GM13976 (cell line): ENCODE data around the gene PTGFRN.

ENCODE experiments used
- DNase-seq: peaks from one replicate; pipeline ENCODE4 v3.0.0; 2012; ENCODE audit warnings: low spot score
- in situ Hi-C: fragments of 300-500 bp; cut with MboI; formaldehyde crosslinking; loops from one replicate; pipeline ENCODE4 v1.12.0; 2022; ENCODE audit warnings: low sequenced_read_pairs, mixed read lengths, inconsistent platforms; ENCODE audit not compliant: unreplicated experiment
- TF ChIP-seq, protein P1 (sequence below): IDR thresholded peaks from 2 replicates; pipeline ENCODE4 v1.5.1; 2012; ENCODE audit warnings: borderline replicate concordance, mild to moderate bottlenecking; ENCODE audit not compliant: insufficient read depth; ENCODE audit errors: extremely low read depth, missing control alignments, control extremely low read depth

The PTGFRN gene

GRCh38 chr1:116948046-116948445, 38.3 kb downstream of the PTGFRN start:
- DNase-seq, result no peak
- TF ChIP-seq, protein P1, sequence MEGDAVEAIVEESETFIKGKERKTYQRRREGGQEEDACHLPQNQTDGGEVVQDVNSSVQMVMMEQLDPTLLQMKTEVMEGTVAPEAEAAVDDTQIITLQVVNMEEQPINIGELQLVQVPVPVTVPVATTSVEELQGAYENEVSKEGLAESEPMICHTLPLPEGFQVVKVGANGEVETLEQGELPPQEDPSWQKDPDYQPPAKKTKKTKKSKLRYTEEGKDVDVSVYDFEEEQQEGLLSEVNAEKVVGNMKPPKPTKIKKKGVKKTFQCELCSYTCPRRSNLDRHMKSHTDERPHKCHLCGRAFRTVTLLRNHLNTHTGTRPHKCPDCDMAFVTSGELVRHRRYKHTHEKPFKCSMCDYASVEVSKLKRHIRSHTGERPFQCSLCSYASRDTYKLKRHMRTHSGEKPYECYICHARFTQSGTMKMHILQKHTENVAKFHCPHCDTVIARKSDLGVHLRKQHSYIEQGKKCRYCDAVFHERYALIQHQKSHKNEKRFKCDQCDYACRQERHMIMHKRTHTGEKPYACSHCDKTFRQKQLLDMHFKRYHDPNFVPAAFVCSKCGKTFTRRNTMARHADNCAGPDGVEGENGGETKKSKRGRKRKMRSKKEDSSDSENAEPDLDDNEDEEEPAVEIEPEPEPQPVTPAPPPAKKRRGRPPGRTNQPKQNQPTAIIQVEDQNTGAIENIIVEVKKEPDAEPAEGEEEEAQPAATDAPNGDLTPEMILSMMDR, result no peak

DNA sequence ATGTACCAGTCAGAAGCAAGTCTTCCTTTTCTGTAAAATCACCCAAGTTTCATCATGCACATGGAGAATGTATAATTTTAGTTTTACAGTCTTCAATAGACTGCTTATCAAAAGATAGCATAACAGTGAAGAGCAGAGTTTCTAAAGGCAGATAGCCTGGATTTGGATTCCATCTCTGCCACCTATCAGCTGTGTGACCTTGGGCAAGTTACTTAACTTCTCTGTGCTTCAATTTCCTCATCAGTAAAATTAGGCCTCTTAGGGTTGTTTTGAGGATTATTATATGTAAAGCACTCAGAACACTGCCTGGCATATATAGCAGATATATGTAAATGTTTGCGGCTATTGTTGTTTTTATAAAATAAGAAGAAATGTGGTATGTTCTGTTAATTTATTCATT, 38.9 kb downstream of the PTGFRN start:
- in situ Hi-C loops, result no loop called here
- DNase-seq, result no peak
- TF ChIP-seq, protein P1, result no peak

More at GRCh38 chr1:116948046-116948445, 38.3 kb downstream of the PTGFRN start:
- in situ Hi-C loops, result no loop called here

DNA sequence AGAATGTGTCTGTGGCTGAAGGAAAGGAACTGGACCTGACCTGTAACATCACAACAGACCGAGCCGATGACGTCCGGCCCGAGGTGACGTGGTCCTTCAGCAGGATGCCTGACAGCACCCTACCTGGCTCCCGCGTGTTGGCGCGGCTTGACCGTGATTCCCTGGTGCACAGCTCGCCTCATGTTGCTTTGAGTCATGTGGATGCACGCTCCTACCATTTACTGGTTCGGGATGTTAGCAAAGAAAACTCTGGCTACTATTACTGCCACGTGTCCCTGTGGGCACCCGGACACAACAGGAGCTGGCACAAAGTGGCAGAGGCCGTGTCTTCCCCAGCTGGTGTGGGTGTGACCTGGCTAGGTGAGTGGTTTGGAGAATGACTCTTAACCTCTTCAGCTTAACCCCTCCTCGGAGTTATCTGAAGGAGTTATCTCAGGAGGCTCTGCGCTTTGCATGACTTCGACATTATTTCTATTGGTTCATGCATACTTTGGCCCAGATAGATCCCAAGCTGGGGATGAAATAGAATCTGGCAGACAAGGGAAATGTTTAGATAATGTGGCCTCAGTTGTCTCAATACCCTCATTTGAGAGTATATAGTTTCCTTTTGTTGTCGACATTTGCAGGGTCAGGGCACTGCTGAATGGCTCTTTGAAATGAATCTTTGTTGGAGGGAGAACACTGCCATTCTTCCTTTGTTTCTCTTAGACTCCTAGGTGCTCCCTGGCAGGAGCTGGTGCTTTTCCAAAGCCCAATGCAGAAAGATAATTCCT, 39.7 kb downstream of the PTGFRN start:
- in situ Hi-C loops, result no loop called here
- no peak for DNase-seq
- TF ChIP-seq, protein P1, result no peak

GRCh38 chr1:116950517-116951199, 40.9 kb downstream of the PTGFRN start:
- in situ Hi-C loops, result no loop called here
- no peak for DNase-seq

DNA sequence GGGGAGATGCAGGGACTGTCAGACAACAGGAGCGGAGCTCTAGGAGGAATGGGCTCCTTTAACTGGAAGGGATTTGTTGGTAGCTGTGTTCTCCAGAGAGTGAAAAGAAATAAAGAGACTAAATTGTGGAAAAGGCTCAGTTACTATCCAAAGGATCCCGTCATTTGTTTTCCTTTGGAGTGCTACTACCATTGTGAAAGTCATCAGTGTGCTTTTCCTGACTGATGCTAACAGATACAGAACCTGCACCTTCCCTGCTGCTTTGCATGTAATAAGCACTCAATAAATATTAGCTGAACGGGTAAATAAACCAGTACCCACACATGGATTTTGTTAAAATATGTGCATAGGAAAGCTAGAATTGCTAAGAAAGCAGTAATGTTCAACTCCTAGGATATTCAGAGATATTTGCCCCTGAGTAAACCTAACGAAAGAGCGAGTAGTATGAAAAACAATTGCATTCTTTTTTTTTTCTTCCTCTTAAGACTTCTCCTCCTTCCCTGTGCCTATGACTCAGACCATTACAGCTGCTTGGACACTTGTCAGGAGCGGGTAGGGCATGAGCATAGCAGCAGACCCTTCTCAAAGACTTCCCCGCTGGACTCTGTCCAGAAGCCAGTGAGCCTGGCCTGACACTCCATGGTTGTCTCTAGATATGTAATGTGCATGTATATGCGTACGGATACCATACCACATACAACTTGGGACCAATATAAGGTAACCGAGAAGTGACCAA, 41.7 kb downstream of the PTGFRN start:
- TF ChIP-seq, protein P1, result no peak
- DNase-seq, result no peak
- in situ Hi-C loops, result no loop called here

More at GRCh38 chr1:116950517-116951199, 40.9 kb downstream of the PTGFRN start:
- TF ChIP-seq, protein P1, result no peak

GRCh38 chr1:116952738-116953275, 43.1 kb downstream of the PTGFRN start:
- TF ChIP-seq, protein P1, result no peak
- DNase-seq, result no peak
- in situ Hi-C loops, result no loop called here
